Skeletal muscle satellite cell (primary cell): Measurements from ENCODE around the gene IGSF23. TPM values are rescaled to one million over a fixed set of nuclear protein-coding genes. Genes with fewer than 3 reads are reported as not detected.
A peak's percentile ranks its signal among the peaks of the same experiment; 100 is the strongest.

ENCODE experiments used
- H3K27me3 ChIP-seq: 2 replicates; pipeline ENCODE4 v1.7.0; 2013; ENCODE audit warnings: low read length; ENCODE audit not compliant: control insufficient read depth, insufficient read depth
- H3K36me3 ChIP-seq: 2 replicates; pipeline ENCODE4 v1.7.0; 2013; ENCODE audit warnings: mild to moderate bottlenecking, control low read depth, low read length; ENCODE audit not compliant: insufficient read depth
- H3K4me1 ChIP-seq: 2 replicates; pipeline ENCODE4 v1.7.0; 2013; ENCODE audit warnings: low read length; ENCODE audit not compliant: control insufficient read depth, insufficient read depth
- H3K4me2 ChIP-seq: 2 replicates; pipeline ENCODE4 v1.7.0; 2013; ENCODE audit warnings: mild to moderate bottlenecking, low read length
- H3K4me3 ChIP-seq: 2 replicates; pipeline ENCODE4 v1.7.0; 2013; ENCODE audit warnings: low read length
- H3K9ac ChIP-seq: 2 replicates; pipeline ENCODE4 v1.7.0; 2013; ENCODE audit warnings: mild to moderate bottlenecking, low read depth, low read length, moderate library complexity
- H3K9me3 ChIP-seq: replicated peaks from 2 replicates; pipeline ENCODE4 v1.7.0; 2013; ENCODE audit warnings: mild to moderate bottlenecking, control low read depth, low read length
- total RNA-seq: library from RNA; depleted of rRNA; stranded (reverse); fragments of >200 nt; gene quantifications from 2 replicates; pipeline ENCODE4 v1.2.3, GENCODE V29; 2012; rRNA removed

IGSF23 gene
- not detected in 2 replicates for total RNA-seq

- Histone ChIP-seq H3K4me3 (no peak within 1 kb of the TSS), H3K27me3 (no peaks in the 10 kb centered on the region), H3K36me3 (no peaks in the 10 kb centered on the region), H3K9ac (no peak within 1 kb of the TSS), H3K4me1 (peaks cover under 1% of the 10 kb centered on the region), H3K4me2 (no peak within 1 kb of the TSS), H3K9me3 (no peaks in the 10 kb centered on the region)
Observed at GRCh38 chr19:44613295-44614178, at the start of gene IGSF23. TSS of gene IGSF23 (plus strand) at chr19:44613563. CDS start at chr19:44613646, 83 bp downstream.

- H3K4me1 ChIP-seq: no peaks in the 10 kb centered on the region
- no peak overlapping the region for H3K4me2 ChIP-seq
- H3K9ac ChIP-seq: no peak overlapping the region
- H3K9me3 ChIP-seq: no peaks in the 10 kb centered on the region
- no peak overlapping the region for H3K4me3 ChIP-seq
- no peaks in the 10 kb centered on the region for H3K36me3 ChIP-seq
- peaks cover 39% of the 10 kb centered on the region for H3K27me3 ChIP-seq
Observed at GRCh38 chr19:44566984-44567383, 46.4 kb upstream of the IGSF23 start.

- H3K27me3 ChIP-seq: peaks cover 40% of the 10 kb centered on the region
Observed at GRCh38 chr19:44567745-44568144, 45.6 kb upstream of the IGSF23 start.

GRCh38 chr19:44570603-44570983 lies 42.8 kb upstream of the IGSF23 start:
- Histone ChIP-seq H3K27me3 (peaks cover 43% of the 10 kb centered on the region), H3K9me3 (no peaks in the 10 kb centered on the region), H3K36me3 (no peaks in the 10 kb centered on the region), H3K4me2 (no peak overlapping the region), H3K4me1 (no peaks in the 10 kb centered on the region), H3K9ac (no peak overlapping the region), H3K4me3 (no peak overlapping the region)

More at GRCh38 chr19:44567745-44568144, 45.6 kb upstream of the IGSF23 start:
- no peak overlapping the region for H3K9ac ChIP-seq
- no peaks in the 10 kb centered on the region for H3K4me1 ChIP-seq
- no peaks in the 10 kb centered on the region for H3K36me3 ChIP-seq
- no peak overlapping the region for H3K4me2 ChIP-seq
- no peak overlapping the region for H3K4me3 ChIP-seq
- H3K9me3 ChIP-seq: no peaks in the 10 kb centered on the region

- H3K4me1 ChIP-seq: no peaks in the 10 kb centered on the region
- peaks cover 39% of the 10 kb centered on the region for H3K27me3 ChIP-seq
- H3K4me3 ChIP-seq: no peak overlapping the region
- H3K4me2 ChIP-seq: peak overlapping the region; percentile 44
- no peaks in the 10 kb centered on the region for H3K36me3 ChIP-seq
- H3K9me3 ChIP-seq: no peaks in the 10 kb centered on the region
- H3K9ac ChIP-seq: no peak overlapping the region
Observed at GRCh38 chr19:44570984-44571684, 42.2 kb upstream of the IGSF23 start.

GRCh38 chr19:44571830-44572580 lies 41.4 kb upstream of the IGSF23 start:
- H3K4me3 ChIP-seq: no peak overlapping the region

GRCh38 chr19:44572581-44572900 lies 40.8 kb upstream of the IGSF23 start:
- Histone ChIP-seq H3K4me2 (no peak overlapping the region), H3K4me3 (no peak overlapping the region), H3K9ac (no peak overlapping the region), H3K36me3 (no peaks in the 10 kb centered on the region), H3K9me3 (no peaks in the 10 kb centered on the region), H3K27me3 (peaks cover 28% of the 10 kb centered on the region), H3K4me1 (no peaks in the 10 kb centered on the region)

More at GRCh38 chr19:44571830-44572580, 41.4 kb upstream of the IGSF23 start:
- Histone ChIP-seq H3K9ac (no peak overlapping the region), H3K4me1 (no peaks in the 10 kb centered on the region), H3K36me3 (no peaks in the 10 kb centered on the region), H3K27me3 (peaks cover 30% of the 10 kb centered on the region), H3K4me2 (no peak overlapping the region), H3K9me3 (no peaks in the 10 kb centered on the region)

- Histone ChIP-seq H3K4me1 (no peaks in the 10 kb centered on the region), H3K27me3 (peaks cover 23% of the 10 kb centered on the region), H3K4me3 (no peak overlapping the region), H3K9me3 (no peaks in the 10 kb centered on the region), H3K36me3 (no peaks in the 10 kb centered on the region), H3K9ac (no peak overlapping the region), H3K4me2 (no peak overlapping the region)
Observed at GRCh38 chr19:44573183-44573582, 40.2 kb upstream of the IGSF23 start.

- Histone ChIP-seq H3K27me3 (peaks cover 21% of the 10 kb centered on the region), H3K9ac (no peak overlapping the region), H3K4me1 (no peaks in the 10 kb centered on the region), H3K36me3 (no peaks in the 10 kb centered on the region), H3K4me3 (no peak overlapping the region), H3K4me2 (no peak overlapping the region), H3K9me3 (no peaks in the 10 kb centered on the region)
Observed at GRCh38 chr19:44573627-44574026, 39.7 kb upstream of the IGSF23 start.

- no peaks in the 10 kb centered on the region for H3K4me1 ChIP-seq
- peaks cover 17% of the 10 kb centered on the region for H3K27me3 ChIP-seq
- H3K9me3 ChIP-seq: no peaks in the 10 kb centered on the region
- no peaks in the 10 kb centered on the region for H3K36me3 ChIP-seq
- H3K4me2 ChIP-seq: no peak overlapping the region
- no peak overlapping the region for H3K4me3 ChIP-seq
- H3K9ac ChIP-seq: no peak overlapping the region
Observed at GRCh38 chr19:44574186-44574950, 39.0 kb upstream of the IGSF23 start.
